ENCODE measurements around the gene BARHL1. TPM values are rescaled to one million over a fixed set of nuclear protein-coding genes. Genes with fewer than 3 reads are reported as not detected.

The BARHL1 gene
- total RNA-seq, 1 donor from 2014 or later, result not detected

DNA sequence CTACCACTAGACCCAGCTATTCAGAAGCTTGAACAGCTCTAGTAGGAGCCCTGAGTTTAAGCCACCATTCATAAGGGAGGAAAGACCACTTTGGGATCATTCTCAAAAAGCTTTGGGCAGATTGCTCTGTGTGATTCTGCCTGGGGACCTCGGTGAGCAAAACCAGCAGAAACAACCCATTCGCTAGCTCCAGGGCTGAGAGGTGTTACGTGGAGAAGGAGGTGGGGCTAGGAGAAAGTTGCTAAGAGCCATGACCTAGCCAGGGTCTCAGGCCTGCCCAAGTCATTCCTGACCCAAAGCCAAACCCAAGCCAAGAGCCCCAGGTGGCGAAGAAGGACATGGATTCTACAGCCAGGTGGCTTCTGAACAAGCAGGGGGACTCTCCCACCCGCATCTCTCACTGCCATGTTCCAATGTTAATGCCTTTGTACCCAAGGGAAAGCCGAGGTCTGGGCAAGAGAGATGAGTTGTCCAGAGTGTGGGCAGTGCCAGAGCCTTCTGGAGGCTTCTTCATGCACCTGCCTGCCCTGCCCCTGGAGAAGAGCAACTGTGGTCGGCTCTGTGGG, 4.0 kb upstream of the BARHL1 start:
- Histone ChIP-seq H3K4me3 (no peak overlapping the region), H3K27ac (no peak overlapping the region), H3K27me3 (peaks cover 36% of the 10 kb centered on the region), H3K36me3 (no peaks in the 10 kb centered on the region), H3K9me3 (no peaks in the 10 kb centered on the region), H3K4me1 (no peaks in the 10 kb centered on the region)
- intact Hi-C loops (cut with DNase I), result no loop called here
- DNase-seq (ENCODE audit: low spot score in 2 of 2), result no peak
- no peak for TF ChIP-seq CTCF (IDR thresholded peaks at IDR 0.05)

- no peak for DNase-seq (ENCODE audit: low spot score in 2 of 2)
- H3K4me3 ChIP-seq, result no peak overlapping the region
- no peak for TF ChIP-seq CTCF (IDR thresholded peaks at IDR 0.05)
- no peak overlapping the region for H3K27ac ChIP-seq
- H3K27me3 ChIP-seq, result peaks cover 38% of the 10 kb centered on the region
- H3K36me3 ChIP-seq, result no peaks in the 10 kb centered on the region
- no peaks in the 10 kb centered on the region for H3K9me3 ChIP-seq
- intact Hi-C loops (cut with DNase I), result no loop called here
- no peaks in the 10 kb centered on the region for H3K4me1 ChIP-seq
Observed at GRCh38 chr9:132579427-132579798, 3.0 kb upstream of the BARHL1 start.

DNA sequence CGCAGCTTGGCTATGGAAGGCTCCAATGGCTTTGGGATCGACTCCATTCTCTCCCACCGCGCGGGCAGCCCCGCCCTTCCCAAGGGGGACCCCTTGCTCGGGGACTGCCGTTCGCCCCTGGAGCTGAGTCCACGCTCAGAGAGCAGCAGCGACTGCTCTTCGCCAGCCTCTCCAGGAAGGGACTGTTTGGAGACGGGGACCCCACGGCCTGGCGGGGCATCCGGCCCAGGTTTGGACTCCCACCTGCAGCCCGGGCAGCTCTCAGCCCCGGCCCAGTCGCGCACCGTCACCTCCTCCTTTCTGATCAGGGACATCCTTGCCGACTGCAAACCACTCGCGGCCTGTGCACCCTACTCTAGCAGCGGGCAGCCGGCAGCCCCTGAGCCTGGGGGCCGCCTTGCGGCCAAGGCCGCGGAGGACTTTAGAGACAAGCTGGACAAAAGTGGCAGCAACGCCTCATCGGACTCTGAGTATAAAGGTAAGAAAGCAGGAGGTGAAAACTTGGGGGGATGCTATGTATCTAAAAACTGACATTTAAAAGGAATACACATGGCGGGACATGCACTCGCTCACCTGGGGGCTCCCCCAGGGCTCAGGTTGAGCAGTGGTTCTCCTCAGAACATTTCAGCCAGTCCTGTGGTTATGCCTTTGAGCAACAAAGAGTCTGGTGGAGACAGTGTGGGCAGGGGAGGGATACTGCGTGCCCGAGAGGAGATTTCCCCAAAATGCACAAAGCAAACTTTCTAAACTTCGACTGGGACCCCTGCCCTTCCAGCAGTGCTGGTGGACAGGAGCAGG, 579 bp downstream of the BARHL1 start:
- H3K36me3 ChIP-seq, result no peaks in the 10 kb centered on the region
- no peaks in the 10 kb centered on the region for H3K9me3 ChIP-seq
- DNase-seq (ENCODE audit: low spot score in 2 of 2), result no peak
- no peak overlapping the region for H3K27ac ChIP-seq
- peaks cover 50% of the 10 kb centered on the region for H3K27me3 ChIP-seq
- intact Hi-C loops (cut with DNase I), result no loop called here
- H3K4me1 ChIP-seq, result no peaks in the 10 kb centered on the region
- no peak overlapping the region for H3K4me3 ChIP-seq
- no peak for TF ChIP-seq CTCF (IDR thresholded peaks at IDR 0.05)

DNA sequence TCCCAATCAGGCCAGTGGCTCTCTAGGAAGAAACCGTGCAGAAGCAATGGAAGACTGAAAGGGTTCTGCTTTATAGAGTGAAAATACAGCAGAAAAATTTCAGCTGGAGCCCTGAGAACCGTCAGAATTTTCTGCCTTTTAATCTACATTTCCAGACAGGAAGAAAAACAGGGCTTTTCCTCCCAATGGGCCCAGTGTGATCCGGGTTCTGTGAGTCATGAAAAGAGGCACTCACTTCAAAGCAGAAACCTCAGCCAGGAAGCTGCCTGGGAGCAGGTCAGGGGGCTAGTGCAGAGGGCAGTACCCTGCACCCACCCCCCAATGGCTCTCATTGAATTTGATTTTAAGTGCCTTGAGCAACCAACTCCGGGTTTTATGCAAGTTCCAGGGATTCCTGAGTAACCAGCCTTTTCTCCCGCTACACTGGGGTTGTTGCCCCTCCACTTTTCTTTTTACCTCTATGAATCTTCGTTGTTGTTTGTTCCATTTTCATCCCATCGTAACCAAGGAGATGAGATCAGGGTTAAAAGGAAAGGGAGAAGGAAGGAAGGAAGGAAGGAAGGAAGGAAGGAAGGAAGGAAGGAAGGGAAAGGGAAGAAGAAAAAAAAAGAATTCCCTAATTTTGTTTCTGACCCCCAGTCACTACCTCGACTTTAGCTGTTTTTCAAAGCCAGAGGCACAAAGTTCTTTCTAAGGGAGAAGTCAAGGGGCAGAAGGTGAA, 1.3 kb downstream of the BARHL1 start:
- H3K27ac ChIP-seq, result no peak overlapping the region
- intact Hi-C loops (cut with DNase I), result no loop called here
- no peak overlapping the region for H3K4me3 ChIP-seq
- H3K9me3 ChIP-seq, result no peaks in the 10 kb centered on the region
- no peak for TF ChIP-seq CTCF (IDR thresholded peaks at IDR 0.05)
- no peak for DNase-seq (ENCODE audit: low spot score in 2 of 2)
- peaks cover 55% of the 10 kb centered on the region for H3K27me3 ChIP-seq
- H3K4me1 ChIP-seq, result no peaks in the 10 kb centered on the region
- H3K36me3 ChIP-seq, result no peaks in the 10 kb centered on the region

- H3K27me3 ChIP-seq, result peaks cover 54% of the 10 kb centered on the region
- intact Hi-C loops (cut with DNase I), result no loop called here
- no peak overlapping the region for H3K27ac ChIP-seq
- TF ChIP-seq CTCF (IDR thresholded peaks at IDR 0.05), result no peak
- H3K4me1 ChIP-seq, result no peaks in the 10 kb centered on the region
- H3K4me3 ChIP-seq, result no peak overlapping the region
- no peaks in the 10 kb centered on the region for H3K36me3 ChIP-seq
- DNase-seq (ENCODE audit: low spot score in 2 of 2), result no peak
- H3K9me3 ChIP-seq, result no peaks in the 10 kb centered on the region
Observed at GRCh38 chr9:132584601-132585560, 2.5 kb downstream of the BARHL1 start.

Measured in ascending aorta (tissue), 2 donors.